Tibial nerve (tissue), 4 donors: ENCODE data around the gene FSD2.

Experiments
- CTCF ChIP-seq, 5 experiments: fragments of 200-600 bp in 3 of 5; fragments of 450-650 bp in 2 of 5; sonication (generic) in 3 of 5; IDR thresholded peaks; one replicate each; pipeline ENCODE4 v1.5.1; 2016 to 2019; ENCODE audit warnings: antibody characterized with exemption in 5 of 5, mild to moderate bottlenecking in 3 of 5, moderate library complexity in 2 of 5
- EP300 ChIP-seq, 2 donors: sonication (generic); formaldehyde crosslinking; IDR thresholded peaks; one replicate each; pipeline ENCODE4 v1.6.1; 2017; ENCODE audit warnings: antibody characterized with exemption in 2 of 2, mild to moderate bottlenecking in 1 of 2

DNA sequence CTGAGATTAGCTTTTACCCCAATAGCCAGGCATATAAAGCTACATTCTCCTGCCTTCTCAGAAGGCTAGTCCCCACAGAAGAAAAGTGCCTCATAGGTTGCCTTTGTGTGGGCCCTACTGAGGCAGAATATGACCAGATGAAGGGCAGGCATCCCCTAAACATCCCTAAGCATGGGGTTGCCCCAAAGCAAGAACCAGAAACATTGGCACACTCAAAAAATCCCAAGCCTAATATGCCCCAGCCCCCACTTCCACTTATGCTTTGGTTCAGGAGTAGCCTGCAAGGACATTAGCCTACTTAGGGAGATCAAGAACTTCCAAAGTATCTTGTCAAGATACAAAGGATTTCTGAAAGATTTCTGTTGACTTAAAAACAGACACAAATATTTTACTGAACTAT is 33.3 kb upstream of the FSD2 start:
- no peak for TF ChIP-seq EP300 (IDR thresholded peaks at IDR 0.05)
- no peak for TF ChIP-seq CTCF (IDR thresholded peaks at IDR 0.05)
